Measurements from ENCODE around the gene TOR1AIP2. TPM values are rescaled to one million over a fixed set of nuclear protein-coding genes. Genes with fewer than 3 reads are reported as not detected.

The TOR1AIP2 gene
- total and polyA plus RNA-seq, 10 donors, result 4.6 to 77.4 (median 58.1) TPM

DNA sequence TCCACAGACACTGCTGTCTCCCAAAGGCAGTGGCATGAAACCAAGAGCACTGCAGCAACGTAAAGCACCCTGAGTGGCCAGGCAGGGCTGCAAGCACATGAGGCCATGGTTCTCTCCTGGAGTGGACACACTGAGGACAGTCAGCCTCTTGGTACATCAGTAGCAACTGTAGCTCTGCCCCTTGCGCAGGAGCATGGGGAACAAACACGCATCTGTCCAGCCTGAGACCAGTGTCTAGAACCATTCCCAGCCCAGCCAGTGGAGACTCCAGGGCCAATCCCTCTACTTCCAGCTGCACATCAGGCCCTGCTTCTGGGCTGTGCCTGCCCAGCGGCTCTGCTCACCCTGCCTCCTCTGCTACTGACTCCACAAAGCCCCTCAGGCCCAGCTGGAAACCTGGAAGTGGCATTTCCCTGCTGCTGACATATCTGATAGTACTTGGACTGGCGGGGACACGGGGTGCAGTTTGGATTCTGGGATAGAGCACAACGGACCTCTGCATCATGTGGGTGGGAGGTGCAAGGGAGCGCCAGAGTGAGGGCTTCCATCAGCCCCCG is 49.0 kb downstream of the TOR1AIP2 start:
- TF ChIP-seq, protein P1, sequence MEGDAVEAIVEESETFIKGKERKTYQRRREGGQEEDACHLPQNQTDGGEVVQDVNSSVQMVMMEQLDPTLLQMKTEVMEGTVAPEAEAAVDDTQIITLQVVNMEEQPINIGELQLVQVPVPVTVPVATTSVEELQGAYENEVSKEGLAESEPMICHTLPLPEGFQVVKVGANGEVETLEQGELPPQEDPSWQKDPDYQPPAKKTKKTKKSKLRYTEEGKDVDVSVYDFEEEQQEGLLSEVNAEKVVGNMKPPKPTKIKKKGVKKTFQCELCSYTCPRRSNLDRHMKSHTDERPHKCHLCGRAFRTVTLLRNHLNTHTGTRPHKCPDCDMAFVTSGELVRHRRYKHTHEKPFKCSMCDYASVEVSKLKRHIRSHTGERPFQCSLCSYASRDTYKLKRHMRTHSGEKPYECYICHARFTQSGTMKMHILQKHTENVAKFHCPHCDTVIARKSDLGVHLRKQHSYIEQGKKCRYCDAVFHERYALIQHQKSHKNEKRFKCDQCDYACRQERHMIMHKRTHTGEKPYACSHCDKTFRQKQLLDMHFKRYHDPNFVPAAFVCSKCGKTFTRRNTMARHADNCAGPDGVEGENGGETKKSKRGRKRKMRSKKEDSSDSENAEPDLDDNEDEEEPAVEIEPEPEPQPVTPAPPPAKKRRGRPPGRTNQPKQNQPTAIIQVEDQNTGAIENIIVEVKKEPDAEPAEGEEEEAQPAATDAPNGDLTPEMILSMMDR (IDR thresholded peaks at IDR 0.05 in 8 of 11, conservative IDR thresholded peaks at IDR 0.05 in 3 of 11), result no peak
- no peak for TF ChIP-seq POLR2AphosphoS5 (IDR thresholded peaks at IDR 0.05)
- no peak for TF ChIP-seq POLR2A (IDR thresholded peaks at IDR 0.05)

GRCh38 chr1:179826626-179827280 is 50.9 kb downstream of the TOR1AIP2 start:
- DNase-seq, result peak; percentile 23
- Histone ChIP-seq H3K36me3 (no peaks in the 10 kb centered on the region), H3K9me3 (no peaks in the 10 kb centered on the region), H3K4me3 (no peak overlapping the region), H3K27ac (peak overlapping the region in 3 of 8 donors; percentile 59 to 81 (median 68)), H3K4me1 (peaks cover 0 to 20% (median 5%) of the 10 kb centered on the region in 6 donors), H3K27me3 (replicated peaks in 1 of 7) (no peaks in the 10 kb centered on the region)
- TF ChIP-seq, protein P1 (IDR thresholded peaks at IDR 0.05 in 8 of 11, conservative IDR thresholded peaks at IDR 0.05 in 3 of 11), result no peak
- TF ChIP-seq POLR2AphosphoS5 (IDR thresholded peaks at IDR 0.05), result no peak
- TF ChIP-seq POLR2A (IDR thresholded peaks at IDR 0.05), result no peak
- intact Hi-C loops (cut with DNase I; ENCODE audit: low total_unique reads), result no loop called here
- 73 to 84% (median 84%) methylated on average over 7 of the region's 7 CpGs for WGBS, 5 donors

More for the DNA sequence above, 49.0 kb downstream of the TOR1AIP2 start:
- Histone ChIP-seq H3K27me3 (replicated peaks in 1 of 7) (no peaks in the 10 kb centered on the region), H3K27ac (no peak overlapping the region), H3K4me3 (no peak overlapping the region), H3K4me1 (peaks cover 0 to 21% (median 5%) of the 10 kb centered on the region in 6 donors), H3K9me3 (no peaks in the 10 kb centered on the region), H3K36me3 (no peaks in the 10 kb centered on the region)
- intact Hi-C loops (cut with DNase I; ENCODE audit: low total_unique reads), result no loop called here
- WGBS, 5 donors, result 85 to 97% (median 91%) methylated on average over 6 to 9 of the region's 9 CpGs
- peak; percentile 41 for DNase-seq

- Histone ChIP-seq H3K36me3 (no peaks in the 10 kb centered on the region), H3K9me3 (no peaks in the 10 kb centered on the region), H3K27me3 (replicated peaks in 1 of 7) (no peaks in the 10 kb centered on the region), H3K4me3 (no peak overlapping the region), H3K4me1 (peaks cover 0 to 20% (median 5%) of the 10 kb centered on the region in 6 donors), H3K27ac (peak overlapping the region; percentile 17 to 81 (median 67))
- TF ChIP-seq, protein P1 (IDR thresholded peaks at IDR 0.05 in 8 of 11, conservative IDR thresholded peaks at IDR 0.05 in 3 of 11), result no peak
- TF ChIP-seq POLR2A (IDR thresholded peaks at IDR 0.05) (no peak), POLR2AphosphoS5 (IDR thresholded peaks at IDR 0.05) (no peak)
- DNase-seq, result peak; percentile 62
- intact Hi-C loops (cut with DNase I; ENCODE audit: low total_unique reads), result no loop called here
- WGBS, 5 donors, result 78 to 85% (median 80%) methylated on average over 13 of the region's 13 CpGs
Observed at GRCh38 chr1:179825798-179826460, 51.7 kb downstream of the TOR1AIP2 start.

GRCh38 chr1:179825206-179825605 is 52.4 kb downstream of the TOR1AIP2 start:
- WGBS, 5 donors, result 59 to 75% (median 73%) methylated on average over 8 of the region's 8 CpGs

More at GRCh38 chr1:179825206-179825605, 52.4 kb downstream of the TOR1AIP2 start:
- Histone ChIP-seq H3K36me3 (no peaks in the 10 kb centered on the region), H3K27ac (peak overlapping the region in 7 of 8 donors; percentile 17 to 81 (median 68)), H3K4me1 (peaks cover 0 to 20% (median 5%) of the 10 kb centered on the region in 6 donors), H3K27me3 (replicated peaks in 1 of 7) (no peaks in the 10 kb centered on the region), H3K4me3 (peak overlapping the region in 2 of 8 donors; percentile 19 to 32), H3K9me3 (no peaks in the 10 kb centered on the region)
- TF ChIP-seq, protein P1 (IDR thresholded peaks at IDR 0.05 in 8 of 11, conservative IDR thresholded peaks at IDR 0.05 in 3 of 11), result no peak
- peak in 2 of 3 donors; percentile 70 to 72 for TF ChIP-seq POLR2AphosphoS5 (IDR thresholded peaks at IDR 0.05)
- DNase-seq, result peak; percentile 64
- intact Hi-C loops (cut with DNase I; ENCODE audit: low total_unique reads), result no loop called here

Data from spleen (tissue), 11 donors.